GM21737 (cell line): ENCODE results near the gene PABPC3.

Source experiments
- ATAC-seq: cut with Tn5 transposase; IDR thresholded peaks from one replicate; pipeline ENCODE4 v1.9.1; 2021; ENCODE audit warnings: mild to moderate bottlenecking, moderate library complexity; ENCODE audit not compliant: unreplicated experiment

Gene PABPC3

GRCh38 chr13:25095851-25096453 lies at the start of gene PABPC3:
Gene PABPC3, plus strand, starts transcription at chr13:25096136. Its CDS starts 63 bp downstream, at chr13:25096199.
- no peak for ATAC-seq

GRCh38 chr13:25046274-25046984 lies 49.5 kb upstream of the PABPC3 start:
- ATAC-seq, result no peak

- no peak for ATAC-seq
Measured at GRCh38 chr13:25046985-25047511, 48.9 kb upstream of the PABPC3 start.

GRCh38 chr13:25051065-25051464 lies 44.9 kb upstream of the PABPC3 start:
- ATAC-seq, result no peak

GRCh38 chr13:25059166-25059565 lies 36.8 kb upstream of the PABPC3 start:
- no peak for ATAC-seq

- no peak for ATAC-seq
Measured at GRCh38 chr13:25059958-25060357, 36.0 kb upstream of the PABPC3 start.

- ATAC-seq, result no peak
Measured at GRCh38 chr13:25062479-25062878, 33.5 kb upstream of the PABPC3 start.

- ATAC-seq, result no peak
Measured at GRCh38 chr13:25064396-25064795, 31.5 kb upstream of the PABPC3 start.

- ATAC-seq, result no peak
Measured at GRCh38 chr13:25065974-25066770, 29.8 kb upstream of the PABPC3 start.

GRCh38 chr13:25067064-25067463 lies 28.9 kb upstream of the PABPC3 start:
- no peak for ATAC-seq

- ATAC-seq, result no peak
Measured at GRCh38 chr13:25068810-25069209, 27.1 kb upstream of the PABPC3 start.

- ATAC-seq, result no peak
Measured at GRCh38 chr13:25069236-25069635, 26.7 kb upstream of the PABPC3 start.

- no peak for ATAC-seq
Measured at GRCh38 chr13:25069911-25070310, 26.0 kb upstream of the PABPC3 start.

GRCh38 chr13:25080773-25081172 lies 15.2 kb upstream of the PABPC3 start:
- no peak for ATAC-seq

- no peak for ATAC-seq
Measured at GRCh38 chr13:25084096-25084495, 11.8 kb upstream of the PABPC3 start.

GRCh38 chr13:25085125-25085742 lies 10.7 kb upstream of the PABPC3 start:
- ATAC-seq, result no peak

- no peak for ATAC-seq
Measured at GRCh38 chr13:25088562-25089221, 7.2 kb upstream of the PABPC3 start.

- ATAC-seq, result no peak
Measured at GRCh38 chr13:25097426-25097825, 1.5 kb downstream of the PABPC3 start.

- no peak for ATAC-seq
Measured at GRCh38 chr13:25103711-25104110, 7.8 kb downstream of the PABPC3 start.

GRCh38 chr13:25109341-25109740 lies 13.4 kb downstream of the PABPC3 start:
- ATAC-seq, result no peak
